GM19438 (cell line): Measurements from ENCODE around the gene PCSK9.

Source experiments
- ATAC-seq: cut with Tn5 transposase; IDR thresholded peaks from one replicate; pipeline ENCODE4 v1.9.1; 2021; ENCODE audit warnings: low read depth; ENCODE audit not compliant: unreplicated experiment

PCSK9 gene

GRCh38 chr1:55039342-55040082 is at the start of gene PCSK9:
TSS of gene PCSK9 (plus strand) at chr1:55039548. CDS start at chr1:55039838, 290 bp downstream.
- no peak for ATAC-seq

- ATAC-seq, result no peak
These were observed 49.2 kb upstream of the PCSK9 start for GRCh38 chr1:54989968-54990810.

- no peak for ATAC-seq
These were observed 48.4 kb upstream of the PCSK9 start for GRCh38 chr1:54990916-54991315.

GRCh38 chr1:54991939-54992338 is 47.4 kb upstream of the PCSK9 start:
- no peak for ATAC-seq

GRCh38 chr1:54993140-54993539 is 46.2 kb upstream of the PCSK9 start:
- ATAC-seq, result no peak

- no peak for ATAC-seq
These were observed 44.9 kb upstream of the PCSK9 start for GRCh38 chr1:54994355-54994990.

- no peak for ATAC-seq
These were observed 44.2 kb upstream of the PCSK9 start for GRCh38 chr1:54995013-54995760.

GRCh38 chr1:54995835-54996234 is 43.5 kb upstream of the PCSK9 start:
- ATAC-seq, result no peak

GRCh38 chr1:54996359-54996868 is 42.9 kb upstream of the PCSK9 start:
- ATAC-seq, result no peak

- no peak for ATAC-seq
These were observed 42.3 kb upstream of the PCSK9 start for GRCh38 chr1:54996869-54997710.

GRCh38 chr1:54997711-54997986 is 41.7 kb upstream of the PCSK9 start:
- no peak for ATAC-seq

- no peak for ATAC-seq
These were observed 41.2 kb upstream of the PCSK9 start for GRCh38 chr1:54998100-54998499.

- ATAC-seq, result no peak
These were observed 40.7 kb upstream of the PCSK9 start, which contains the start of gene BSND for GRCh38 chr1:54998677-54999076. TSS of gene BSND (plus strand) at chr1:54998933. CDS start at chr1:54999187, 254 bp downstream.

- ATAC-seq, result no peak
These were observed 39.0 kb upstream of the PCSK9 start for GRCh38 chr1:55000110-55001085.

- ATAC-seq, result no peak
These were observed 38.0 kb upstream of the PCSK9 start for GRCh38 chr1:55001311-55001710.

GRCh38 chr1:55002686-55003085 is 36.7 kb upstream of the PCSK9 start:
- no peak for ATAC-seq

- no peak for ATAC-seq
These were observed 33.8 kb upstream of the PCSK9 start for GRCh38 chr1:55005351-55006140.

- ATAC-seq, result no peak
These were observed 32.4 kb upstream of the PCSK9 start for GRCh38 chr1:55006931-55007330.
